Fibroblast of skin of left quadriceps (primary cell): Measurements from ENCODE around the gene OR10A5.
"Not testable (repeated sequence)": the region's sequence is repeated elsewhere in the genome, so short reads cannot be mapped to it uniquely, and the experiment has no call there.

Experiments used
- DNase-seq, 2 experiments: peaks; one replicate each; pipeline ENCODE4 v3.0.0-alpha.2; 2013; ENCODE audit warnings: low read depth in 2 of 2

The OR10A5 gene

GRCh38 chr11:6845383-6845782, at the start of gene OR10A5:
OR10A5 (plus strand) TSS chr11:6845683; CDS start chr11:6845683, 0 bp downstream.
- DNase-seq: no peak

DNA sequence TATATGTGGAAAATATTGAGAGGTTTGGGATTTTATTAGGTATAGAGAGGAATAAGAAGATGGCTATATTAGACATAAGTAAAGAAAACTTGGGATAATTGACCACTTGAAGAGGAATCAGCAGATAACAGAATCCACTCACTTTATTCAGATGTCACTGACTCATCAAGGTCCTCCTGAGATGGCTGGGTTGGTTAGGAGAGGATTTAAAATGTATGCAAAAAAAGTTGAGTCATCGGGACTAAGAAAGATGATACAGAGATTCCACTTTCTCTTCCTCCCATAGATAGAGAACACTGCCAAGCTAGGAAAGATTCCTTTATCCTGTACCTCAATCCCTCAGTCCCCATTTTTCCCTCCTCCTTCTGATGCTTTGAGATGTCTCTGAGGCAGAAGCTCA, 46.1 kb upstream of the OR10A5 start, which contains the start of gene OR6A2:
OR6A2 (minus strand) TSS at position 288 of the 400 bp plus-strand sequence. CDS start 3,981 bp downstream, outside the sequence.
- no peak for DNase-seq

DNA sequence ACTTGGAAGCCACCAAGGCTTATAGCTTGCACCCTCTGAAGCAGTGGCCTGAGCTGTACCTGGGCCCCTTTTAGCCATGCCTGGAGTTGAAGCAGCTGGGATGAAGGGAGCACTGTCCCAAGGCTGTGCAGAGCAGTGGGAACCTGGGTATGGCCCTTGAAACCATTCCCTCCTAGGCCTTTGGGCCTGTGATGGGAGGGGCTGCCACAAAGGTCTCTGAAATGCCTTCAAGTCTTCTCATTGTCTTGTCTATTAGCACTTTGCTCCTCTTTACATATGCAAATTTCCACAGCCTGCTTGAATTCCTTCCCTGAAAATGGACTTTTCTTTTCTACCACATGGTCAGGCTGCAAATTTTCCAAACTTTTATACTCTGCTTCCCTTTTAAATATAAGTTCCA, 44.4 kb upstream of the OR10A5 start:
- not testable (repeated sequence) for DNase-seq

GRCh38 chr11:6812390-6813005, 33.0 kb upstream of the OR10A5 start:
- peak; percentile 12 for DNase-seq

DNA sequence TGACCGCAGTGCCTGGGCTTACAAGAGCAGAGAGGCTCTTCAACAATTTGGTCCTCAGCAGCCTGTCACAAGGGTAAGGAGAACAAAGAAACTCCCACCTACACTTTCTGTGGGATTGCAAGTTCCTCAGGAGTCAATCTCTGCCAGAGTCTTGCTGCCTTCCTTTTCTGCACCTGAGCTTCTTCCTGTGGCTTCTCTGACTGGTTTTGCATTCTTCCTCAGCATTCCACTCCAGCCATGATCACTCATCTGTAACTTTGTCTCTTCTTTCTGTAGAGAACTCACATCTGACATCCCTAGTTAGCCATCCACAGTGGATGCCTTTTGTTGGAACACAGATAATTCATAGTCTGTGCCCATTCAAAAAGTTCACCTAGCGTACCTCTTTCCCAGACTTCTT, 31.8 kb upstream of the OR10A5 start:
- no peak for DNase-seq

- no peak for DNase-seq
Observed at GRCh38 chr11:6817694-6818093, 27.8 kb upstream of the OR10A5 start.

DNA sequence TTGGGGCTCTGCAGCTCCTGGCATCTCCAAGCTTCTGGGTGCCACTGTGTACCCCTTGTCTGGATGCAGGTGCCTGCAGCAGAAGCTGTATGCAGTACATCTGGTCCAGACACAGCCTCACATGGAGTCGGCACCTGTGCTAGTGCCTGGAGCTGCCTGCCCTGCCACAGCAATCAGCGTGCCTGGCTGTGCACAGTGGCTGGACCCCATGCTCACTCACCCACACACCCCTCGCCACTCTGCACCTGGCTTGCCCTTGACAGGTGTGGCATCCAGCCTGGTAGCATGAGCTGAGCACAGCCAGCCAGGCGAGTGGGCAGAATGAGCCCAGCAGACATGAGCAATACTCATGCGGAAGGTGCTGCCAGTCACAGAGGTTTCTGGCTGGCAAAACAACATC, 26.5 kb upstream of the OR10A5 start:
- no peak for DNase-seq

- DNase-seq: no peak
Observed at GRCh38 chr11:6824136-6824823, 21.2 kb upstream of the OR10A5 start.

GRCh38 chr11:6825231-6825744, 20.2 kb upstream of the OR10A5 start:
- no peak for DNase-seq

DNA sequence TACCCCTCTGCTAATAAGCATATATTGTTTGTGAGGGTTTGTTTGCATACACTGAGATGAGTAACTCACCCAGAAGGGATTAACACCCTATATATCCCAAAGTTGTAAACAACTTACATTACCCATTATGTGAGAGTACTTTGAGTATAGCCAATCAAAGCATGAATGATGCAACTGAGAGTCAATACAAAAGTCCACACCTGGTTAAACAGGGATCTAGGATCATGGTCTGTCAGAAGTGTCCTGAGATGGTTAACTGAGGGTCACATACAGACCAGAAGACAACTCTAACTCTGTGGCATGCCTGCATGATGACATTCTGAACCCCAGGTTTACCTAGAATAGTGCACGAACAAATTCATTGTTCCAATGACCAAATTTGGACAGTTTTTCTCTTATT, 17.4 kb upstream of the OR10A5 start:
- no peak for DNase-seq

GRCh38 chr11:6833356-6833755, 12.1 kb upstream of the OR10A5 start:
- no peak for DNase-seq

DNA sequence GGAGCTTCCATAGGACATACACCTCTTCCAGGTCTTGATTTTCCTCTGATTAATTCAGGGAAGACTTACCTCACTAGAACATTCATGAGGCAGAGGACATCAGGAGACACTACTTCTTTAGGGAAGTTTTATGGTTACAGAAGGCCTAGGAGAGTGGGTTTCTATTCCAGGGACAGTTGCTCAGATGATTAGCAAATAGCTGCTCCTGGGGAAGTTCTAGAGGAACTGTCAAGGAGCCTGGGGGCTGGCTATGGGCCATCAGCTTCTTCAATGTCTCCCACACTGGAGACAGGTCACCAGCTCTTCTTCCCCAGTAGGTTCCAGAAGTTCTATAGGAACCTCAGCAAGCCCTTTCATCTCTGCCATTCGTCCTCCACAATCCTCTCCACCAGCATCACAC, 11.5 kb upstream of the OR10A5 start:
- DNase-seq: no peak

GRCh38 chr11:6841694-6842093, 3.8 kb upstream of the OR10A5 start:
- no peak for DNase-seq

DNA sequence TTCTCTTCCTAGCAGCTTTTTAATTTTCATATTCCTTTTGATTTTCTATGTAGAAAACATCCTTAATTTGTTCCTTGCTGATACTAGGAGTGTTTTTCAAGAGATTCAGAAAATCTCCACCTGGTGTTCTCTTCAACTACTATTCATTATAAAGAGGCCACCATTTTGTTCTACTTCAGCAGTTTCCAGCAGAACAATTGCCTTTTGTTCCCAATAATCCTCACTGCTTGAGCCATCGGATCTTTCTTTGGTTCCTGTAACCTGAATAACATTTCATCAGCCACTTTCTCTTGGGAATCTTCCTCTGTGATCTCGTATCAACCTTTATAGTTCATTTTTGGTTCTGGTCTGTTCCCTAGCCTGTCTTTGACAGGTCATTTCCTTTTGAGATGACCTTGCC, 1.8 kb upstream of the OR10A5 start:
- DNase-seq: no peak

GRCh38 chr11:6844356-6844755, 1.1 kb upstream of the OR10A5 start:
- no peak for DNase-seq

DNA sequence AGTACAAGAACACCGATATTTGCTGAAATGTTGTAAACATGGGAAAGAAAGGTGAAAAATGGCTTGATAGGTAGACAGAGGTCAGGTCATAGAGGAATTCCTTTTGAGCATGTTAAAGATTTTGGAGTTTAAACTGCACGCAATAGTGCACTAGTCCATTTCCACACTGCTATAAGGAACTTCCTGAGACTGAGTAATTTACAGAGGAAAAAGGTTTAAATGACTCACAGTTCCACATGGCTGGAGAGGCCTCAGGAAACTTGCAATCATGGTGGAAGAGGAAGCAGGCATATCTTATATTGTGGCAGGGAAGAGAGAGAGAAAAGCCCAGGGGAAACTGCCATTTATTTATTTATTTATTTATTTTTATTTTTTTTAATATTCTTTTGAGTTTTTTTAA, 5.0 kb downstream of the OR10A5 start:
- DNase-seq: no peak

DNA sequence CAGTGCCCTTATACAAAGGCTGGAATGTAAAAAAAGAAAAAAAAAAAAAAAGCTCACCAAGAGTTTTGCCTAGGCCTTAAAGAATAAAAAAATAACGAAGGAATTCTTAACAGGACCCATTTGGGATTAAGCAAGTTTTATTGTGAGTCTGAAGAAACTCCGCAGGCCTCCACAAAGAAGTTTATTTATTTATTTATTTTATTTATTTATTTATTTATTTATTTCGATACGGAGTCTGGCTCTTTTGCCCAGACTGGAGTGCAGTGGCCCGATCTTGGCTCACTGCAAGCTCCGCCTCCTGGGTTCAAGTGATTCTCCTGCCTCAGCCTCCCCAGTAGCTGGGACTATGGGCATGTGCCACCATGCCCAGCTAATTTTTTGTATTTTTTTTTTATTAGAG, 9.3 kb downstream of the OR10A5 start:
- not testable (repeated sequence) for DNase-seq

DNA sequence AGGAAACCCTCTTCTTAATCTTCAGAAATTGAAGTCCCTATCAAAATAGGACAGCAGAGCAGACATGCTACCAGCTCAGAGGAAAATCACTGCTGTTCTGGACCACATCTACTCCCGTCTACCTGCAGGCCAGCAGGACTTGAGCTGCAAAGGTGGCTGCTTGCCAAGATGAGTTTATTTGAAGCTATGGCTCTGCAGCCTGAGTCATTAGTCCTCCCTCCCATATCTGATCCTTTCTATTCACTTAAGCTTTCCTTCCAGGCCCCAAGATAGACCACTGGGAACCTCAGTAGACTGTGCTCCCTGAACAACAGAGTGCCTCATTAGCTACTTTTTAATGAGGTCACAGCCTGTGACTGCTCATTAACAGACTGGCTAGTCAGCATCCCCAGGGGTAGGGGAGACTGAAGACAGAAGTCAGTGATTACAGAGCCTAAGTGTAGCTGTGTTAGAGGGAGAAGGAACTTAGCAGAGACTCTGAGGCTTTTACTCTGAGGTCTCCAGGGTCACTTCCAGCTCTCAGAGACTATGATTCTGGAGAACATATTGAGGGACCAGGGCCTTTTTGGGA, 10.6 kb downstream of the OR10A5 start:
- DNase-seq: no peak

DNA sequence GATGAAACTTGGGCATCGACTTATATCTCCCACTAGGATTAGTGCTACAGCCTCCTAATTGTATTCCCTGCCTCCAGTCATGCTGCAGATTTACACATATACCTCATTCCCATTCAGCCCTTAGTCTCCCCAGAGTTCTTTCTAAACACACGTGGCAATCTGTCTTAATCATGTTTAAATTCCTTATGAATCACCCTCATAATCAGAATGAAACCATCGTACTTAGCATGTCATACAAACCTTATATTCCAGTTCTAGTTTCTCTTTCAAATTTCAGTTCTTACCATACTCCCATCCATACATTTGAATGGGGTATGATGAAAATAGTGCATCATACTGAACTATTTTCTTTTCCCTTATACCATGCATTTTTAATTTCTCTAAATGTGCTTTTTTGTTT, 11.4 kb downstream of the OR10A5 start:
- no peak for DNase-seq

DNA sequence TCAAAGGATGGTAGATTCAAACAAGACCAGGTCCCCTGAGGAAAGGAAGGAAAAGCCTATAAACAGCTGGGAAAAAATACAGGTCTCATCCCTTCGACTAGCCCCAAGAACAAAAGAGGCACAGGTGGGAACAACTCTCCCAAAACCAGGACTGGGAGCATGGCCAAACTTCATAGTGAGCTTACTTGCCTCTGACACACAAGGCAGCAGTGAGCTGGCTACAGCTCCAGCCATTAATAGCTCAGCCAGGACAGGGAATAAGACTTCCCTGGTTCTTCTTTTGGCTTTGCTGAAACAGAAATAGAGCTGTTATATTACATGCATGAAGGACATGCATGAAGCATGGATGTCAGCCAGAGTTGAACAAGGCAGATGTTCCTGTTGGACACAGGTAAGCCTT, 17.5 kb downstream of the OR10A5 start, which contains the start of gene OR10A2:
OR10A2 (plus strand) TSS at position 97 of the 400 bp plus-strand sequence. CDS start 6,698 bp downstream, outside the sequence.
- DNase-seq: no peak

DNA sequence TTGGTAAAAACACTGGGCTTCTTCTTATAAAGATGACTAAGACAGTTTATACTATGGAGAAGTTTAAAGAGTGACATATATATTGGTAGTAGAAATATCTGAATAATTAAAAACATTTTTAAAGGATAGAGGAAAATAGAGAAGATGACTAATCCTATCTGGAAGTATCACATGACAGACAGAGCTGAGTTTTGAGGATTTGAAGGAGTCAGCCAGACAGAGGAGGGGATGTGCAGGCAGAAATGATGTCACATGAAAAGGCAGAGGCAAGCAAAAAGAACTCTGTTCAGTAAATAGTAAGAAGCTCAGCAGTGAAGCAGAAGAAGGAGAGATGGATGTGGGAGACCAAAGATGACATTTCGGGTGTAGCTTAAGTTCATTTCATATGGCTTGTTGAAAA, 19.0 kb downstream of the OR10A5 start:
- peak; percentile 11 to 13 for DNase-seq

- no peak for DNase-seq
Observed at GRCh38 chr11:6871278-6871677, 25.8 kb downstream of the OR10A5 start.

DNA sequence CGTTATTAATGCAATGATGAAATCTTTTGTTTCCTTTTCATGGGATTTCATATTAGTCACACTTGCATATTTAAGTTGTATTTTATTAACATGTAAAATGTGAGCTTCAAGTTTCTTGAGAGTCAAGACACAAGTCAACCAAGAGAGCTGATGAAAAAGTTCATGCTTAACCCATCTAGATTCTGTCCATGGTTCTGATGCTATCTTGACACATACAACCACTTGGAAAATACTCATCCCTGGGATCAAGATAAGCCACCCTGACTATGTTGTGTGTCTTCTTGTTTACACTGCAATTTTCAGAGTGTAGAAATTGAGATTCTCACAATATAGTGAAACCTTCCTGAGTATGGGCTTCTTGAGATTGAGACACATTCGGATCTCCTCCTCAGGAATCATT, 30.3 kb downstream of the OR10A5 start:
- DNase-seq: no peak
